ENCODE results near the gene IRGC. TPM values are rescaled to one million over a fixed set of nuclear protein-coding genes. Genes with fewer than 3 reads are reported as not detected.

Gene IRGC
- total and polyA plus RNA-seq, 2 donors (not counting 3 experiments of a cell fraction or from before 2014, with no cell fraction given) = not detected

GRCh38 chr19:43762814-43763213 lies 46.9 kb downstream of the IRGC start:
- Histone ChIP-seq H3K27ac (ENCODE audit: insufficient read depth, low read depth, low read length) (no peak overlapping the region), H3K4me3 (replicated peaks in 1 of 3; ENCODE audit: insufficient read depth in 1 of 3, low read depth in 1 of 3, low read length in 3 of 3) (no peak overlapping the region), H3K36me3 (ENCODE audit: control insufficient read depth in 2 of 2, extremely low read depth in 1 of 2, insufficient read depth in 2 of 2, low read length in 2 of 2) (no peaks in the 10 kb centered on the region), H3K4me1 (ENCODE audit: control insufficient read depth, extremely low read depth, insufficient read depth, low read length) (peaks cover 27% of the 10 kb centered on the region), H3K4me2 (ENCODE audit: insufficient read depth, low read length) (no peak overlapping the region), H3K9me1 (replicated peaks; ENCODE audit: control insufficient read depth, extremely low read depth, insufficient read depth, low read length) (no peaks in the 10 kb centered on the region), H2AFZ (ENCODE audit: low read depth, low read length) (no peak overlapping the region), H3K27me3 (ENCODE audit: control insufficient read depth in 2 of 2, insufficient read depth in 2 of 2, low read length in 2 of 2) (no peaks in the 10 kb centered on the region), H3K79me2 (ENCODE audit: control insufficient read depth, insufficient read depth, low read length) (no peaks in the 10 kb centered on the region), H3K9me3 (replicated peaks; ENCODE audit: control insufficient read depth, insufficient read depth, low read length) (no peaks in the 10 kb centered on the region), H4K20me1 (replicated peaks; ENCODE audit: control insufficient read depth, extremely low read depth, insufficient read depth, low read length) (no peaks in the 10 kb centered on the region), H3K9ac (replicated peaks; ENCODE audit: extremely low read depth, insufficient read depth, low read length) (no peak overlapping the region)
- CTCF ChIA-PET = interaction anchor here (1.2 to 3.1 kb wide), 6 partner anchors 8 to 94 kb away, joined by 3 to 18 read pairs (median 9); partner anchors contain the start of gene SMG9
- DNase-seq (ENCODE audit: low read depth, low spot score) (no peak), FAIRE-seq (no peak)
- TF ChIP-seq JUN (IDR thresholded peaks at IDR 0.05; ENCODE audit: borderline replicate concordance, insufficient read depth, insufficient read length, low read depth) (no peak), CTCF (IDR thresholded peaks at IDR 0.05; ENCODE audit: extremely low read depth in 1 of 2, insufficient read depth in 1 of 2, low read depth in 1 of 2, low read length in 2 of 2) (no peak), EZH2 (IDR thresholded peaks at IDR 0.05; ENCODE audit: borderline replicate concordance, low read depth, low read length, severe bottlenecking) (no peak), MYC (IDR thresholded peaks at IDR 0.05; ENCODE audit: low read depth, low read length) (no peak), POLR2A (IDR thresholded peaks at IDR 0.05; ENCODE audit: low read depth, low read length) (no peak), FOS (IDR thresholded peaks at IDR 0.05; ENCODE audit: borderline replicate concordance, insufficient read depth, low read length) (no peak), GATA2 (IDR thresholded peaks at IDR 0.05; ENCODE audit: insufficient read depth, insufficient read length, low read depth, low read length) (no peak), POLR2AphosphoS5 (IDR thresholded peaks at IDR 0.05; ENCODE audit: insufficient read depth, low read depth, low read length) (no peak)
- TF ChIP-seq, protein P1, sequence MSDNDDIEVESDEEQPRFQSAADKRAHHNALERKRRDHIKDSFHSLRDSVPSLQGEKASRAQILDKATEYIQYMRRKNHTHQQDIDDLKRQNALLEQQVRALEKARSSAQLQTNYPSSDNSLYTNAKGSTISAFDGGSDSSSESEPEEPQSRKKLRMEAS (IDR thresholded peaks at IDR 0.05; ENCODE audit: insufficient read depth, insufficient read length) = no peak
- intact Hi-C loops (cut with micrococcal nuclease) = no loop called here
- dilution Hi-C loops (cut with MboI; ENCODE audit: extremely low pct_ligation_motif_present, low sequenced_read_pairs) = no loop called here
- POLR2A ChIA-PET = no interaction called here
- BruUV-seq (replicated peaks) = no TSS peak

All from endothelial cell of umbilical vein (primary cell).